OCI-LY1 (cell line): Measurements from ENCODE around the gene VDR.

ENCODE experiments used
- H2AFZ ChIP-seq: fragments of 200-600 bp; sonication (generic), shearing (Covaris generic); 2 replicates; pipeline ENCODE4 v1.6.0; 2014; ENCODE audit warnings: antibody characterized with exemption, mild to moderate bottlenecking, low read length
- H3F3A ChIP-seq: fragments of 200-600 bp; sonication (generic), shearing (Covaris generic); 2 replicates; pipeline ENCODE4 v1.6.0; 2014; ENCODE audit warnings: mild to moderate bottlenecking, antibody characterized with exemption, low read length, moderate library complexity; ENCODE audit not compliant: insufficient read depth
- H3K27ac ChIP-seq: fragments of 200-600 bp; sonication (generic); 2 replicates; pipeline ENCODE4 v1.5.1; 2014; ENCODE audit warnings: low read length, mixed run types, mild to moderate bottlenecking, low read depth; ENCODE audit not compliant: poor library complexity, severe bottlenecking
- H3K27me3 ChIP-seq: fragments of 200-600 bp; sonication (generic); 2 replicates; pipeline ENCODE4 v1.6.0; 2014; ENCODE audit warnings: antibody characterized with exemption, mild to moderate bottlenecking, low read length, moderate library complexity; ENCODE audit not compliant: insufficient read depth
- H3K36me3 ChIP-seq: fragments of 200-600 bp; sonication (generic); 2 replicates; pipeline ENCODE4 v1.6.1; 2014; ENCODE audit warnings: mild to moderate bottlenecking, antibody characterized with exemption, low read length, moderate library complexity, mixed read lengths; ENCODE audit not compliant: insufficient read depth
- H3K4me1 ChIP-seq: fragments of 200-600 bp; sonication (generic); 2 replicates; pipeline ENCODE4 v1.5.1; 2014; ENCODE audit warnings: mild to moderate bottlenecking, low read length, moderate library complexity; ENCODE audit not compliant: insufficient read depth, severe bottlenecking
- H3K4me2 ChIP-seq: fragments of 200-600 bp; sonication (generic), shearing (Covaris generic); 2 replicates; pipeline ENCODE4 v1.6.1; 2014; ENCODE audit warnings: low read length
- H3K4me3 ChIP-seq: fragments of 200-600 bp; sonication (generic); 2 replicates; pipeline ENCODE4 v1.5.1; 2014; ENCODE audit warnings: low read length, low read depth, mild to moderate bottlenecking, mixed read lengths; ENCODE audit not compliant: poor library complexity, severe bottlenecking
- H3K79me2 ChIP-seq: fragments of 200-600 bp; shearing (Covaris generic); 2 replicates; pipeline ENCODE4 v1.6.1; 2016; ENCODE audit warnings: mixed run types, low read length, mixed read lengths; ENCODE audit not compliant: insufficient read depth
- H3K9ac ChIP-seq: fragments of 200-600 bp; sonication (generic), shearing (Covaris generic); 2 replicates; pipeline ENCODE4 v1.6.1; 2014; ENCODE audit warnings: mild to moderate bottlenecking, low read length, mixed read lengths
- H3K9me2 ChIP-seq: fragments of 200-600 bp; sonication (generic), shearing (Covaris generic); 2 replicates; pipeline ENCODE4 v1.6.1; 2014; ENCODE audit warnings: low read depth, mild to moderate bottlenecking, low read length, mixed read lengths
- H3K9me3 ChIP-seq: fragments of 200-600 bp; shearing (Covaris generic); 2 replicates; pipeline ENCODE4 v1.6.1; 2014; ENCODE audit warnings: low read length, mixed read lengths
- H4K20me1 ChIP-seq: fragments of 200-600 bp; sonication (generic), shearing (Covaris generic); 2 replicates; pipeline ENCODE4 v1.6.0; 2016; ENCODE audit warnings: mild to moderate bottlenecking, low read length; ENCODE audit not compliant: insufficient read depth
- CTCF ChIP-seq: fragments of 200-600 bp; sonication (generic), shearing (Covaris generic); IDR thresholded peaks from 2 replicates; pipeline ENCODE4 v1.5.1; 2017; ENCODE audit warnings: mild to moderate bottlenecking, antibody characterized with exemption, low read length, moderate library complexity, mixed read lengths
- EZH2 ChIP-seq: fragments of 200-600 bp; sonication (generic), shearing (Covaris generic); IDR thresholded peaks from 2 replicates; pipeline ENCODE4 v1.8.0; 2017; ENCODE audit warnings: borderline replicate concordance, mixed run types, mild to moderate bottlenecking, antibody characterized with exemption, low read length, moderate library complexity, mixed read lengths

VDR gene

DNA sequence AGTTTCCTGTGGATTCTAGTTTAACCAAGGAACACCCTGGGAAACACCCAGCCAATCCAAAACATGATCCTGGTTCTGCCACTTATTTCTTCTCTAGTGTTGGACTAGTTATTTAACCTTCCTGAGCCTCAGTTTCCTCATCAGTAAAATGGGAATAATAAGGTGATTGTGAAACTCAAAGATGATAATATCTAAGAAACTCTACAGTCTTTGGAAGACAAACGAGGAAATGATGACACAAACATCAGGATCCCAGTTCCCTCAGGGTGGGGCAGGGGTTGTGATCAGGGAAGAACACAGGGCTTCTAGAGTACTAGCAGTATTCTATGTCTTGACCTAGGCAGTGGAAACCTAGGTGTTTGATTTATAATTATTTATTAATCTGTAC, 40.5 kb upstream of the VDR start:
- TF ChIP-seq CTCF (no peak), EZH2 (no peak)
- no peaks in the 10 kb centered on the region for H3K9me3 ChIP-seq
- no peak overlapping the region for H3K4me2 ChIP-seq
- no peak overlapping the region for H3K9ac ChIP-seq
- H4K20me1 ChIP-seq = no peaks in the 10 kb centered on the region
- H3K36me3 ChIP-seq = no peaks in the 10 kb centered on the region
- H3K79me2 ChIP-seq = no peaks in the 10 kb centered on the region
- H3K27ac ChIP-seq = no peak overlapping the region
- peaks cover 6% of the 10 kb centered on the region; the same call in 1 of the 2 replicates for H3K27me3 ChIP-seq
- peaks cover 4% of the 10 kb centered on the region for H3K4me1 ChIP-seq
- no peaks in the 10 kb centered on the region for H3K9me2 ChIP-seq
- no peak overlapping the region for H3K4me3 ChIP-seq
- no peaks in the 10 kb centered on the region for H3F3A ChIP-seq
- H2AFZ ChIP-seq = no peak overlapping the region

DNA sequence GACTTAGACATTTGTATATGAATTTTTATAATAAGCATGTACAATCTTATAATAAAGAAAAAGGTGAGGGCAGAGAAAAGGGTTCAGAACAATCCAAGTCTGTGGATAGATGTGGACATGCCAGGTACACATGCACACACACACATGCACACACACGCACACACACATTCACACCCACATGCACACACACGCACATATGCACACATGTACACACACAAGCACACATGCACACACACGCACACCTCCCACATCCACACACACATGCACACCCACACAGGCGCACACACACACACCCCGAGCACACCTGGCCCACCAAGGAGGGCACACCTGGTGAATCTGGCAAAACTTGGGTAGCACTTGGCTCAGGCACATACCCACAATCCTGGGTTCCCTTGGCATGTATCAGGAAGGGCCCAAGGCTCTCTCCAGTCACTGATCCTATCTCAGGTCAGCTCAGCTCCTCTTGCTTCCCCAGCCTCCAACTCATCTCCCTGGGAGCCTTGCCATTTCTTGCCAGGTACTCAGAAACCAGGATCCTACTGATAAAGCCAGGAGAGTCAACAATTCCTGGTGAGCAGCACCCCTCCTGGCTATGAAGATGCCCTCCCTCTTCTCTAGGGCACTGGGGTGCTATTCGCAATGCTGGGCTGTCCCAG, 40.0 kb upstream of the VDR start:
- Histone ChIP-seq H3K79me2 (no peaks in the 10 kb centered on the region), H3K9ac (no peak overlapping the region), H4K20me1 (no peaks in the 10 kb centered on the region), H3K9me3 (no peaks in the 10 kb centered on the region), H3K27ac (no peak overlapping the region), H3K4me2 (no peak overlapping the region), H3F3A (no peaks in the 10 kb centered on the region), H3K9me2 (no peaks in the 10 kb centered on the region), H3K4me3 (no peak overlapping the region), H3K27me3 (peaks cover 6% of the 10 kb centered on the region; the same call in 1 of the 2 replicates), H2AFZ (no peak overlapping the region), H3K4me1 (peaks cover 4% of the 10 kb centered on the region), H3K36me3 (no peaks in the 10 kb centered on the region)
- TF ChIP-seq EZH2 = no peak
- TF ChIP-seq CTCF = no peak

DNA sequence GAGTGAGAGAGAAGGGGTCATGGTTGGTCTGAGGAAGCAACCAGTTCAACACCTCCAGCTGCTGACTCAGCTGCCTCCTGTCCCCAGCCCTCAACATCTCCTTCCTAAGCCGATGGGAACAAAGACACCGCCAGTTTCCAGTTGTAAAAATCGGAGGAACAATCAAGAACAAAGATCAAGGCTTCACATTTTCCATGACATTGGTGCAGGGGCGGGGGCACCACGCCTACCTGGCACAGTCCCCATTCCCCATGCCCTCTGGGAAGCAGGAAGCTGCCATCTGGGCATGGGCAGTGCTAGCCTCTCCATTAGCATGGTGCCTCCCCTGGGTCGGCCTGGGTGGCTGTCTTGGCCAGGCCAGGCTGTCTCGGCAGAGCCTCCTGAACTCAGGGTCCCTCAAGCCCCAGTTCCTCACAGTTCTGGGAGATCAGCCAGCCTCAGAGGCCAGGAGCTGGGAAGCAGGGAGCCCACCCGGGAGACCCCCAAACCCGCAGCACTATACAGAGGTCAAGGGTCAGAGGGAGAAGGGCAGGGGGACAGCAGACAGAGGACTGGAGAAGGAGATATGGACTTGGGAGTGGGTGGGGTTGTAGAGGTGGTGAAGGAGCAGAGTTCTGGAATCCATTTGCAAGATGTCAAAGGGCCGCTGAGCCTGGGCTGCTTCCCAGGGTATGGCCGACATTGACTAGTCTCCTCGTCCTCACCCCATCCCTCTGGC, 39.0 kb upstream of the VDR start:
- H4K20me1 ChIP-seq = no peaks in the 10 kb centered on the region
- peaks cover 6% of the 10 kb centered on the region; the same call in 1 of the 2 replicates for H3K27me3 ChIP-seq
- no peaks in the 10 kb centered on the region for H3F3A ChIP-seq
- no peaks in the 10 kb centered on the region for H3K36me3 ChIP-seq
- TF ChIP-seq CTCF (no peak), EZH2 (no peak)
- H3K79me2 ChIP-seq = no peaks in the 10 kb centered on the region
- H3K9me3 ChIP-seq = no peaks in the 10 kb centered on the region
- H3K4me2 ChIP-seq = no peak overlapping the region
- no peaks in the 10 kb centered on the region for H3K9me2 ChIP-seq
- peaks cover 4% of the 10 kb centered on the region for H3K4me1 ChIP-seq
- H3K4me3 ChIP-seq = no peak overlapping the region
- no peak overlapping the region for H2AFZ ChIP-seq
- no peak overlapping the region for H3K9ac ChIP-seq
- H3K27ac ChIP-seq = no peak overlapping the region
